B cell (primary cell): Measurements from ENCODE around the gene PPIL1.

Experiments used
- EZH2 ChIP-seq: IDR thresholded peaks from 2 replicates; pipeline ENCODE4 v1.6.1; 2012; ENCODE audit warnings: borderline replicate concordance, low read depth, mild to moderate bottlenecking, moderate library complexity, low read length; ENCODE audit not compliant: insufficient read depth, poor library complexity, severe bottlenecking
- TF ChIP-seq, protein P1 (sequence below): fragments of 200-600 bp; IDR thresholded peaks from one replicate; pipeline ENCODE4 v1.8.0; 2022; ENCODE audit warnings: antibody characterized with exemption, mild to moderate bottlenecking

DNA sequence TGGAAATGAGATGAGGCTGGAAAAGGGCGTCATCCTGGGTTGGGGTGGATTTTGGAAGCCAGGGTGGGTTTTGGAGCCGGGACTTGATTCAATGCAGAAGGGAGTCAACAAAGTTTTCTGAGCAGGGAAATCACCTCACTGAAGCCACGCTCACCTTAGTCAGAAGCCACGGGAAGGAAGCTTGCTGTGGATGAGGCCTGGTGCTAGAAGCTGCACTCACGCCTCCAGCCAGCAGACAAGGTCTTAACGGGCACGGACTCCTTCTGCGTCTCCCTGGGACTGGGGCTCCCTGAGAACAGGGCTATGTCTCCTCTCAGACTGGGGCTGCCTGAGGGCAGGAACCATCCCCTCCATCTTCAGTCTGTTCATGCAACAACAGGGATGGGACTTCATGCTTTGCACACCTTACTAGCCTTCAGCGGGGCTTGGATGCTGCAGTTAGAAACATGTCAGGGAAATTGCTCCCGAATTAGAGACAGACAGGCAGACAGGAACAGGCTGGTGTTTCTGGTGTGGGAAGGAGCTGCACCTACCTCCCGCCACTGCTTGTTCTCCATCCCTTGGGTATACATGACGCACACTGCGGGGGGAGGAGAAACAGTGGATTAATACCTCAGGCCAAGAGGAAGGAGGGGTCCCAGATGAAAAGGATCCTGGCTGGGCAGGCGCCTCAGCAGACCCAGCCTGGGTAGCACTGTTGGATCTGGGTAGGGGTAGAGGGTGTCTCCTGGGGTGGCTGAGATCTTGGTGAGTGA is 52.8 kb downstream of the PPIL1 start:
- TF ChIP-seq, protein P1, sequence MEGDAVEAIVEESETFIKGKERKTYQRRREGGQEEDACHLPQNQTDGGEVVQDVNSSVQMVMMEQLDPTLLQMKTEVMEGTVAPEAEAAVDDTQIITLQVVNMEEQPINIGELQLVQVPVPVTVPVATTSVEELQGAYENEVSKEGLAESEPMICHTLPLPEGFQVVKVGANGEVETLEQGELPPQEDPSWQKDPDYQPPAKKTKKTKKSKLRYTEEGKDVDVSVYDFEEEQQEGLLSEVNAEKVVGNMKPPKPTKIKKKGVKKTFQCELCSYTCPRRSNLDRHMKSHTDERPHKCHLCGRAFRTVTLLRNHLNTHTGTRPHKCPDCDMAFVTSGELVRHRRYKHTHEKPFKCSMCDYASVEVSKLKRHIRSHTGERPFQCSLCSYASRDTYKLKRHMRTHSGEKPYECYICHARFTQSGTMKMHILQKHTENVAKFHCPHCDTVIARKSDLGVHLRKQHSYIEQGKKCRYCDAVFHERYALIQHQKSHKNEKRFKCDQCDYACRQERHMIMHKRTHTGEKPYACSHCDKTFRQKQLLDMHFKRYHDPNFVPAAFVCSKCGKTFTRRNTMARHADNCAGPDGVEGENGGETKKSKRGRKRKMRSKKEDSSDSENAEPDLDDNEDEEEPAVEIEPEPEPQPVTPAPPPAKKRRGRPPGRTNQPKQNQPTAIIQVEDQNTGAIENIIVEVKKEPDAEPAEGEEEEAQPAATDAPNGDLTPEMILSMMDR: no peak
- no peak for TF ChIP-seq EZH2
